Coronary artery (tissue), 2 donors: Measurements from ENCODE around the gene CHL1.

Experiments used
- DNase-seq: peaks from one replicate; pipeline ENCODE4 v3.0.0-alpha.2; 2017; ENCODE audit warnings: low spot score
- H3K27ac ChIP-seq, 2 donors: fragments of 200-600 bp; sonication (generic); one replicate each; pipeline ENCODE4 v1.5.1; 2016 to 2019
- H3K4me3 ChIP-seq: fragments of 200-600 bp; sonication (generic); 2 replicates; pipeline ENCODE4 v1.5.1; 2016; ENCODE audit warnings: mild to moderate bottlenecking, moderate library complexity
- CTCF ChIP-seq: fragments of 200-600 bp; sonication (generic); IDR thresholded peaks from one replicate; pipeline ENCODE4 v1.5.1; 2019; ENCODE audit warnings: antibody characterized with exemption

CHL1 gene

GRCh38 chr3:196311-197148, at the start of gene CHL1:
Gene CHL1, plus strand, starts transcription at chr3:196763. Its CDS starts 123,014 bp downstream, at chr3:319777.
- no peak for TF ChIP-seq CTCF
- DNase-seq: no peak

GRCh38 chr3:151614-152189, 44.9 kb upstream of the CHL1 start:
- DNase-seq: no peak
- no peak overlapping the region for H3K4me3 ChIP-seq
- H3K27ac ChIP-seq: no peak overlapping the region
- no peak for TF ChIP-seq CTCF

More at GRCh38 chr3:196311-197148, at the start of gene CHL1:
- peak within 1 kb of the TSS in 1 of 2 donors; percentile 22 for H3K27ac ChIP-seq
- H3K4me3 ChIP-seq: peak within 1 kb of the TSS; percentile 64

GRCh38 chr3:159974-160373, 36.6 kb upstream of the CHL1 start:
- TF ChIP-seq CTCF: no peak
- no peak for DNase-seq
- no peak overlapping the region for H3K4me3 ChIP-seq
- H3K27ac ChIP-seq: no peak overlapping the region

- no peak for DNase-seq
- no peak overlapping the region for H3K27ac ChIP-seq
- no peak overlapping the region for H3K4me3 ChIP-seq
- TF ChIP-seq CTCF: no peak
Measured at GRCh38 chr3:166071-166470, 30.5 kb upstream of the CHL1 start.

- no peak for DNase-seq
- Histone ChIP-seq H3K27ac (no peak overlapping the region), H3K4me3 (no peak overlapping the region)
- no peak for TF ChIP-seq CTCF
Measured at GRCh38 chr3:166799-167198, 29.8 kb upstream of the CHL1 start.

- no peak for DNase-seq
- TF ChIP-seq CTCF: no peak
- H3K4me3 ChIP-seq: no peak overlapping the region
- no peak overlapping the region for H3K27ac ChIP-seq
Measured at GRCh38 chr3:173886-174285, 22.7 kb upstream of the CHL1 start.

GRCh38 chr3:184976-185375, 11.6 kb upstream of the CHL1 start:
- no peak for TF ChIP-seq CTCF
- no peak overlapping the region for H3K27ac ChIP-seq
- DNase-seq: no peak
- H3K4me3 ChIP-seq: no peak overlapping the region
